SU-DHL-6 (cell line): ENCODE data around the gene NXPE1.
"Not testable (repeated sequence)": the region's sequence is repeated elsewhere in the genome, so short reads cannot be mapped to it uniquely, and the experiment has no call there.

Source experiments
- H2AFZ ChIP-seq: fragments of 200-600 bp; sonication (generic); 2 replicates; pipeline ENCODE4 v1.6.1; 2014; ENCODE audit warnings: low read depth, mild to moderate bottlenecking, moderate library complexity, mixed read lengths, antibody characterized with exemption, low read length; ENCODE audit not compliant: severe bottlenecking
- H3F3A ChIP-seq: fragments of 200-600 bp; shearing (Covaris generic); 2 replicates; pipeline ENCODE4 v1.6.0; 2016; ENCODE audit warnings: antibody characterized with exemption, mild to moderate bottlenecking; ENCODE audit not compliant: insufficient read depth
- H3K27ac ChIP-seq: fragments of 200-600 bp; sonication (generic); 2 replicates; pipeline ENCODE4 v1.5.1; 2016; ENCODE audit warnings: low read depth, mild to moderate bottlenecking, low read length, moderate library complexity, mixed read lengths
- H3K27me3 ChIP-seq: fragments of 200-600 bp; sonication (generic), shearing (Covaris generic); 2 replicates; pipeline ENCODE4 v1.6.0; 2014; ENCODE audit warnings: mild to moderate bottlenecking, low read length
- H3K36me3 ChIP-seq: fragments of 200-600 bp; sonication (generic); 2 replicates; pipeline ENCODE4 v1.6.1; 2014; ENCODE audit warnings: mild to moderate bottlenecking, low read length, mixed read lengths
- H3K4me2 ChIP-seq: fragments of 300-600, 200-600 bp; shearing (Covaris generic), sonication (generic); 2 replicates; pipeline ENCODE4 v1.6.0; 2014; ENCODE audit warnings: low read length, low read depth, mild to moderate bottlenecking; ENCODE audit not compliant: poor library complexity, severe bottlenecking
- H3K4me3 ChIP-seq: fragments of 200-600 bp; sonication (generic); 2 replicates; pipeline ENCODE4 v1.5.1; 2014; ENCODE audit warnings: antibody characterized with exemption, low read length, mild to moderate bottlenecking, mixed read lengths; ENCODE audit not compliant: insufficient read depth, poor library complexity, severe bottlenecking
- H3K79me2 ChIP-seq: fragments of 200-600 bp; sonication (generic); 2 replicates; pipeline ENCODE4 v1.6.1; 2014; ENCODE audit warnings: mild to moderate bottlenecking, low read length, moderate library complexity; ENCODE audit not compliant: insufficient read depth
- H3K9ac ChIP-seq: fragments of 200-600 bp; sonication (generic); 2 replicates; pipeline ENCODE4 v1.7.0; 2014; ENCODE audit warnings: mild to moderate bottlenecking, low read length
- H3K9me2 ChIP-seq: fragments of 200-600 bp; sonication (generic); replicated peaks from 2 replicates; pipeline ENCODE4 v1.6.1; 2014; ENCODE audit warnings: low read length; ENCODE audit not compliant: insufficient read depth
- H3K9me3 ChIP-seq: fragments of 200-600 bp; sonication (generic); 2 replicates; pipeline ENCODE4 v1.6.1; 2014; ENCODE audit warnings: low read length, mixed read lengths; ENCODE audit not compliant: insufficient read depth
- H4K20me1 ChIP-seq: fragments of 200-600 bp; sonication (generic); 2 replicates; pipeline ENCODE4 v1.6.1; 2014; ENCODE audit warnings: low read depth, mild to moderate bottlenecking, antibody characterized with exemption, low read length, moderate library complexity, mixed read lengths
- EZH2phosphoT487 ChIP-seq: fragments of 200-600 bp; sonication (generic), shearing (Covaris generic); conservative IDR thresholded peaks from 2 replicates; pipeline ENCODE4 v1.6.1; 2018; ENCODE audit warnings: mild to moderate bottlenecking, antibody characterized with exemption, low read length, moderate library complexity, mixed read lengths
- TF ChIP-seq, protein P1 (sequence below): fragments of 200-600 bp; sonication (generic); IDR thresholded peaks from one replicate; pipeline ENCODE4 v1.5.1; 2017; ENCODE audit warnings: antibody characterized with exemption, mild to moderate bottlenecking, low read length, moderate library complexity; ENCODE audit not compliant: insufficient read depth, poor library complexity, severe bottlenecking

NXPE1 gene

DNA sequence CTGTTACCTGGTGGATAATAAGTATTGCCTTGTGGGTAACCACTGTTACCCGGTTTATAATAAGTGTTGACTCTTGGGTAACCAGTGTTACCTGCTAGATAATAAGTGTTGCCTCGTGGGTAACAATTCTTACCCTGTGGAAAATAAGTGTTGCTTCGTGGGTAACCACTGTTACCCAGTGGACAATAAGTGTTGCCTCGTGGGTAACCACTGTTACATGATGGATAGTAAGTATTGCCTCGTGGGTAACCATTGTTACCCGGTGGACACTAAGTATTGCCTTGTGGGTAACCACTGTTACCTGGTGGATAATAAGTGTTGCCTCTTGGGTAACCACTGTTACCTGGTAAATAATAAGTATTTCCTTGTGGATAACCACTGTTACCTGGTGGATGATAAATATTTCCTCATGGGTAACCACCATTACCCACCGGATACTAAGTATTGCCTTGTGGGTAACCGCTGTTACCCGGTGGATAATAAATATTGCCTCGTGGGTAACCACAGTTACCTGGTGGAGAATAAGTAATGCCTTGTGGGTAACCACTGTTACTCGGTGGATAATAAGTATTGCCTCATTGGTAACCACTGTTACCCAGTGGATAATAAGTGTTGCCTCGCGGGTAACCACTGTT, 44.6 kb upstream of the NXPE1 start:
- H3K9ac ChIP-seq: no peak overlapping the region
- H2AFZ ChIP-seq: no peak overlapping the region
- no peaks in the 10 kb centered on the region; the same call in 1 of the 2 replicates for H3K9me3 ChIP-seq
- no peaks in the 10 kb centered on the region for H3K27me3 ChIP-seq
- no peaks in the 10 kb centered on the region for H3K36me3 ChIP-seq
- no peaks in the 10 kb centered on the region for H3F3A ChIP-seq
- H4K20me1 ChIP-seq: no peaks in the 10 kb centered on the region
- no peak overlapping the region for H3K4me2 ChIP-seq
- H3K9me2 ChIP-seq: no peaks in the 10 kb centered on the region
- TF ChIP-seq, protein P1, sequence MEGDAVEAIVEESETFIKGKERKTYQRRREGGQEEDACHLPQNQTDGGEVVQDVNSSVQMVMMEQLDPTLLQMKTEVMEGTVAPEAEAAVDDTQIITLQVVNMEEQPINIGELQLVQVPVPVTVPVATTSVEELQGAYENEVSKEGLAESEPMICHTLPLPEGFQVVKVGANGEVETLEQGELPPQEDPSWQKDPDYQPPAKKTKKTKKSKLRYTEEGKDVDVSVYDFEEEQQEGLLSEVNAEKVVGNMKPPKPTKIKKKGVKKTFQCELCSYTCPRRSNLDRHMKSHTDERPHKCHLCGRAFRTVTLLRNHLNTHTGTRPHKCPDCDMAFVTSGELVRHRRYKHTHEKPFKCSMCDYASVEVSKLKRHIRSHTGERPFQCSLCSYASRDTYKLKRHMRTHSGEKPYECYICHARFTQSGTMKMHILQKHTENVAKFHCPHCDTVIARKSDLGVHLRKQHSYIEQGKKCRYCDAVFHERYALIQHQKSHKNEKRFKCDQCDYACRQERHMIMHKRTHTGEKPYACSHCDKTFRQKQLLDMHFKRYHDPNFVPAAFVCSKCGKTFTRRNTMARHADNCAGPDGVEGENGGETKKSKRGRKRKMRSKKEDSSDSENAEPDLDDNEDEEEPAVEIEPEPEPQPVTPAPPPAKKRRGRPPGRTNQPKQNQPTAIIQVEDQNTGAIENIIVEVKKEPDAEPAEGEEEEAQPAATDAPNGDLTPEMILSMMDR: no peak
- no peak for TF ChIP-seq EZH2phosphoT487
- no peak overlapping the region for H3K4me3 ChIP-seq
- no peaks in the 10 kb centered on the region for H3K79me2 ChIP-seq
- H3K27ac ChIP-seq: no peak overlapping the region

DNA sequence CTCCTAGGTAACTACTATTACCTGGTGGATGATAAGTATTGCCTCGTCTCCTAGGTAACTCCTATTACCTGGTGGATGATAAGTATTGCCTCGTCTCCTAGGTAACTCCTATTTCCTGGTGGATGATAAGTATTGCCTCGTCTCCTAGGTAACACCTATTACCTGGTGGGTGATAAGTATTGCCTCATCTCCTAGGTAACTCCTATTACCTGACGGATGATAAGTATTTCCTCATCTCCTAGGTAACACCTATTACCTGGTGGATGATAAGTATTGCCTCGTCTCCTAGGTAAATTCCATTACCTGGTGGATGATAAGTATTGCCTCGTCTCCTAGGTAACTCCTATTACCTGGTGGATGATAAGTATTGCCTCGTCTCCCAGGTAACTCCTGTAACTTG, 43.5 kb upstream of the NXPE1 start:
- not testable (repeated sequence) for H2AFZ ChIP-seq, H4K20me1 ChIP-seq, H3K27me3 ChIP-seq, H3K36me3 ChIP-seq, H3K9me3 ChIP-seq, H3F3A ChIP-seq, H3K9me2 ChIP-seq, H3K4me3 ChIP-seq, H3K9ac ChIP-seq, H3K79me2 ChIP-seq, H3K27ac ChIP-seq, H3K4me2 ChIP-seq

DNA sequence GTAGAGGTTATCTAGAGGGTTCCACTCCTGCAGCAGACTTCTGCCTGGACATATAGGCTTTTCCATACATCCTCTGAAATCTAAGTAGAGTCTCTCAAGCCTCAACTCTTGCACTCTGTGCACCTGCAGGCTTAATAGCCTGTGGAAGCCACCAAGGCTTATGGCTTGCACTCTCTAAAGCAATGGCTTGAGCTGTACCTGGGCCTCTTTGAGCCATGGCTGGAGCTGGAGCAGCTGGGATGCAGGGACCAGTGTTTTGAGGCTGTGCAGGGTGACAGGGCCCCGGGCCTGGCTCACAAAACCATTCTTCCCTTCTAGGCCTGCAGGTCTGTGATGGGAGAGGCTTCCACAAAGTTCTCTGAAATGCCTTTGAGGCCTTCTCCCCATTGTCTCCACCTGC, 38.8 kb upstream of the NXPE1 start:
- Histone ChIP-seq H3K9me2 (no peaks in the 10 kb centered on the region), H4K20me1 (no peaks in the 10 kb centered on the region), H3K4me2 (no peak overlapping the region), H3K36me3 (no peaks in the 10 kb centered on the region), H3K4me3 (no peak overlapping the region), H3K9me3 (no peaks in the 10 kb centered on the region), H3F3A (no peaks in the 10 kb centered on the region), H2AFZ (no peak overlapping the region), H3K79me2 (no peaks in the 10 kb centered on the region), H3K27me3 (no peaks in the 10 kb centered on the region), H3K27ac (no peak overlapping the region), H3K9ac (no peak overlapping the region)
- TF ChIP-seq EZH2phosphoT487: no peak
- TF ChIP-seq, protein P1: no peak

DNA sequence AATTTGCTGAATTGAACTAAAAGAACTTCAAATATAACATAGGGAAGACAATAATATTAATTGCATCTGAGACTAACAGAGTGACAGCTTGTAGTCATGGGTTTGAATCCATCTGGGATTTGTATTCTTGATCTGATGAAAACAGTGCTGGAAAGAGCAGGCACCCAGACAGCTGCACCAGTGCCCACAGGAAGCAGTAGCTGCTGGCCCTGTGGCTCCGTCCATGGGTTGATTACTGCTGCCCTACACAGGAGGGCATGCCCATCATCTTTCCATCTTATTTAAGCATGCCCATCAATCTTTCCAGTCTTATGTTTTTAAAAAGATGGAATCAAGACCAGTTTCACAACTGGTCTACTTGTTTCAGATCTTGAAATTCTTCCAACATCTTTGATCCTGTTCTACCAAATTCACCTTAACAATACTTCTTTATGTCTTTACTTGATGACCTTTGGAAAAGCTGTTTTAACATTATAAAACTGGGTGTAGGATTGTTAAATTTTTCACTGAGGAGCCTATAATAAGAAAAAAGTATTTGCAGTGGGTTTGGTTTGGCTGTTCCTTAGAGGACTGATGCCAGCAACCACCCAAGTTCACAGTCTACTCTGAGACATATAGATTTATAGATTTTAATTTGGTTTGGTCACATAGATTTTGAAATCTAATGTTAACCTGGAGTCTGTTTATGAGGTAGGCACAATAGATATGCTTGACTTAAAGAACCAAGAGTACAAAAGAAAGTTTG, 36.7 kb upstream of the NXPE1 start:
- TF ChIP-seq, protein P1: no peak
- TF ChIP-seq EZH2phosphoT487: no peak
- Histone ChIP-seq H3K79me2 (no peaks in the 10 kb centered on the region), H3K9me2 (no peaks in the 10 kb centered on the region), H2AFZ (no peak overlapping the region), H3K36me3 (no peaks in the 10 kb centered on the region), H3K9me3 (no peaks in the 10 kb centered on the region), H3K27ac (no peak overlapping the region), H3K4me2 (no peak overlapping the region), H3K4me3 (no peak overlapping the region), H3F3A (no peaks in the 10 kb centered on the region), H3K9ac (no peak overlapping the region), H3K27me3 (no peaks in the 10 kb centered on the region), H4K20me1 (no peaks in the 10 kb centered on the region)
